Esophagus squamous epithelium (tissue), 5 donors: ENCODE results near the gene SCARF1. TPM values are rescaled to one million over a fixed set of nuclear protein-coding genes. Genes with fewer than 3 reads are reported as not detected.

Experiments
- DNase-seq: peaks from one replicate; lab custom pipeline; 2025; lab: John Stamatoyannopoulos, UW
- H3K27ac ChIP-seq, 4 donors: fragments of 200-600 bp; sonication (generic); one replicate each; pipeline ENCODE4 v1.5.1; 2016 to 2019; ENCODE audit warnings: mild to moderate bottlenecking in 1 of 4
- H3K27me3 ChIP-seq, 4 donors: fragments of 200-600 bp; sonication (generic); 1 replicate in 3 of 4; 2 replicates in 1 of 4; pipeline versions ENCODE4 v1.5.1 to v1.6.0; 2017 to 2021; ENCODE audit warnings: antibody characterized with exemption in 1 of 4
- H3K36me3 ChIP-seq, 3 donors: fragments of 200-600 bp; sonication (generic); one replicate each; pipeline ENCODE4 v1.5.1; 2016 to 2019
- H3K4me1 ChIP-seq, 3 donors: fragments of 200-600 bp; sonication (generic); one replicate each; pipeline ENCODE4 v1.5.1; 2017 to 2019
- H3K4me3 ChIP-seq, 4 donors: fragments of 200-600 bp; sonication (generic); 1 replicate in 3 of 4; 2 replicates in 1 of 4; pipeline ENCODE4 v1.5.1; 2016 to 2019; ENCODE audit warnings: mild to moderate bottlenecking in 2 of 4, moderate library complexity in 1 of 4
- H3K9me3 ChIP-seq, 3 donors: fragments of 200-600 bp; sonication (generic); one replicate each; pipeline ENCODE4 v1.5.1; 2016 to 2019
- CTCF ChIP-seq, 6 experiments: fragments of 450-650 bp in 4 of 6; fragments of 200-600 bp in 2 of 6; sonication (generic) in 2 of 6; IDR thresholded peaks; one replicate each; pipeline ENCODE4 v1.5.1; 2016 to 2019; ENCODE audit warnings: antibody characterized with exemption in 6 of 6, mild to moderate bottlenecking in 4 of 6, moderate library complexity in 4 of 6
- POLR2A ChIP-seq, 4 donors: fragments of 450-650 bp; IDR thresholded peaks; one replicate each; pipeline ENCODE4 v1.6.1; 2017; ENCODE audit warnings: antibody characterized with exemption in 4 of 4, mild to moderate bottlenecking in 4 of 4, moderate library complexity in 3 of 4
- WGBS, 2 donors: methylation state at CpG; one replicate each; pipeline ENCODE4 v1.1.5; 2018; 5-methylcytosine and 5-hydroxymethylcytosine counted together
- intact Hi-C: fragments of 100-400 bp; cut with DNase I; formaldehyde crosslinking; loops from one replicate; pipeline ENCODE4 v1.15.0; 2022
- total RNA-seq, 4 donors: library from RNA; depleted of rRNA; stranded (reverse); fragments of >200 nt; gene quantifications; one replicate each; pipeline ENCODE4 v1.1.0, GENCODE V29; 2016
- donor health status: DM: yes; HTN: yes; CAD: no.

Gene SCARF1
- total RNA-seq, 4 donors from 2014 or later: 2.0 to 5.7 (median 3.3) TPM

- Histone ChIP-seq H3K36me3 (peaks cover 0 to 17% (median 0%) of the 10 kb centered on the region in 3 donors), H3K4me1 (peaks cover 7 to 27% (median 10%) of the 10 kb centered on the region in 3 donors), H3K27ac (no peak overlapping the region), H3K9me3 (no peaks in the 10 kb centered on the region), H3K27me3 (no peaks in the 10 kb centered on the region), H3K4me3 (no peak overlapping the region)
- DNase-seq: no peak
- intact Hi-C loops: no loop called here
- WGBS, 2 donors: 61 to 80% methylated on average over 1 to 7 of the region's 11 CpGs
- TF ChIP-seq POLR2A (IDR thresholded peaks at IDR 0.05): no peak
- TF ChIP-seq CTCF (IDR thresholded peaks at IDR 0.05): no peak
Observed at GRCh38 chr17:1639549-1640180, 5.9 kb downstream of the SCARF1 start.

- 50% methylated on average over 2 of the region's 19 CpGs; no CpG with 5 or more reads in 1 of the 2 donors for WGBS, 2 donors
- intact Hi-C loops: no loop called here
- Histone ChIP-seq H3K4me1 (peaks cover 0 to 18% (median under 1%) of the 10 kb centered on the region in 3 donors), H3K36me3 (peaks cover 0 to 17% (median 0%) of the 10 kb centered on the region in 3 donors), H3K9me3 (no peaks in the 10 kb centered on the region), H3K27me3 (no peaks in the 10 kb centered on the region), H3K27ac (no peak overlapping the region), H3K4me3 (no peak overlapping the region)
- DNase-seq: no peak
- TF ChIP-seq CTCF (IDR thresholded peaks at IDR 0.05): no peak
- no peak for TF ChIP-seq POLR2A (IDR thresholded peaks at IDR 0.05)
Observed at GRCh38 chr17:1638624-1639300, 6.8 kb downstream of the SCARF1 start.

- WGBS, 2 donors: 69 to 78% methylated on average over 13 to 16 of the region's 17 CpGs
- Histone ChIP-seq H3K27me3 (no peaks in the 10 kb centered on the region), H3K36me3 (peaks cover 0 to 17% (median 0%) of the 10 kb centered on the region in 3 donors), H3K4me1 (peaks cover 0 to 12% (median 0%) of the 10 kb centered on the region in 3 donors), H3K4me3 (no peak overlapping the region), H3K27ac (no peak overlapping the region), H3K9me3 (no peaks in the 10 kb centered on the region)
- no peak for DNase-seq
- intact Hi-C loops: no loop called here
- TF ChIP-seq POLR2A (IDR thresholded peaks at IDR 0.05) (no peak), CTCF (IDR thresholded peaks at IDR 0.05) (no peak)
Observed at GRCh38 chr17:1638171-1638590, 7.4 kb downstream of the SCARF1 start.

- Histone ChIP-seq H3K4me3 (no peak overlapping the region), H3K4me1 (peaks cover 0 to 12% (median 0%) of the 10 kb centered on the region in 3 donors), H3K27me3 (no peaks in the 10 kb centered on the region), H3K9me3 (no peaks in the 10 kb centered on the region), H3K36me3 (peaks cover 0 to 17% (median 0%) of the 10 kb centered on the region in 3 donors), H3K27ac (no peak overlapping the region)
- DNase-seq: no peak
- intact Hi-C loops: no loop called here
- TF ChIP-seq CTCF (IDR thresholded peaks at IDR 0.05): no peak
- no peak for TF ChIP-seq POLR2A (IDR thresholded peaks at IDR 0.05)
- WGBS, 2 donors: 75 to 80% methylated on average over 9 to 14 of the region's 15 CpGs
Observed at GRCh38 chr17:1636732-1637285, 8.7 kb downstream of the SCARF1 start.
